MCF 10A (cell line): ENCODE results near the gene IQSEC1. TPM values are rescaled to one million over a fixed set of nuclear protein-coding genes. Genes with fewer than 3 reads are reported as not detected.

Experiments
- BruUV-seq: library from RNA; stranded (reverse); fragments of 400-500 nt; replicated peaks from 2 replicates; lab custom pipeline; 2021; lab: Mats Ljungman, UMichigan
- CTCF ChIA-PET: fragments of 300-600 bp; sonication (Branson Sonifier 250); formaldehyde crosslinking; extraction: SDS; loops from one replicate; lab custom pipeline; 2021; ENCODE audit warnings: antibody characterized with exemption, inconsistent platforms; lab: Yijun Ruan, JAX
- POLR2A ChIA-PET: fragments of 300-600, 350-650 bp; sonication (Branson Sonifier 250); formaldehyde crosslinking; extraction: SDS; loops from one replicate; lab custom pipeline; 2020; ENCODE audit warnings: antibody characterized with exemption, inconsistent platforms; lab: Yijun Ruan, JAX
- DNase-seq: peaks from one replicate; pipeline ENCODE4 v3.0.0-alpha.2; 2018; ENCODE audit not compliant: unreplicated experiment
- H3K27ac Mint-ChIP-seq: one replicate; pipeline ENCODE4 v1.8.0; 2022; ENCODE audit warnings: mild to moderate bottlenecking, low read depth, mixed read lengths; ENCODE audit not compliant: unreplicated experiment
- H3K27me3 Mint-ChIP-seq: one replicate; pipeline ENCODE4 v1.8.0; 2022; ENCODE audit warnings: mixed read lengths; ENCODE audit not compliant: insufficient read depth, unreplicated experiment
- H3K36me3 Mint-ChIP-seq: one replicate; pipeline ENCODE4 v1.8.0; 2022; ENCODE audit warnings: mild to moderate bottlenecking, moderate library complexity, mixed read lengths; ENCODE audit not compliant: insufficient read depth, unreplicated experiment
- H3K4me1 Mint-ChIP-seq: one replicate; pipeline ENCODE4 v1.8.0; 2022; ENCODE audit warnings: mixed read lengths; ENCODE audit not compliant: insufficient read depth, unreplicated experiment
- H3K4me3 Mint-ChIP-seq: one replicate; pipeline ENCODE4 v1.8.0; 2022; ENCODE audit warnings: mild to moderate bottlenecking, moderate library complexity, mixed read lengths; ENCODE audit not compliant: unreplicated experiment
- H3K9me3 Mint-ChIP-seq: one replicate; pipeline ENCODE4 v1.8.0; 2022; ENCODE audit warnings: mixed read lengths; ENCODE audit not compliant: unreplicated experiment
- intact Hi-C: fragments of 100-400 bp; cut with micrococcal nuclease; formaldehyde crosslinking; loops from 2 replicates; pipeline ENCODE4 v1.14.1; 2022
- total RNA-seq: library from RNA; stranded (reverse); gene quantifications from 2 replicates; pipeline ENCODE4 v1.2.3, GENCODE V29; 2022
- TF ChIP-seq, protein P1 (sequence below): fragments of 200-600 bp; IDR thresholded peaks from one replicate; pipeline ENCODE4 v1.8.0; 2022; ENCODE audit warnings: antibody characterized with exemption, mild to moderate bottlenecking; ENCODE audit not compliant: unreplicated experiment

Gene IQSEC1
- total RNA-seq, 1 experiment from 2014 or later = 18.7 TPM

DNA sequence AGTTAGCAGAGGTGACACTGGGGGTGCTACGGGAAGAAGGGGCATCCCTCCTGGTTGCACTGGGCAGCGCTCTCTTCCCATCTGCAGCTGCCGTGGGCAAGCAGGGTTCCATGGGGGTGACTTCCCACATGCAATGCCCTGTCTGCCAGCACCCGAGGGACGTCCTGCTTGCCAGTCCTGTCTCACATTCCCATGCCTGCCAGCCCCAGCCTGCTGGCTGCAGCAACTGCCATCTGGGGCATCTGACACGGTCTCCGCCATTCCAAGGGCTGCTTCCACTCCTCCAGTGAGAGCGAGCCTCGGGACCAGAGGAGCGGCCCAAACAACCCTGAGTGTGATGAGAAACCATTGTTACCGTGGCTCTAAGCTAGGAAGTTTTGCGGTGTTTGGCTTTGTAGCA, 186.5 kb downstream of the IQSEC1 start:
- DNase-seq = no peak
- BruUV-seq = no TSS peak
- Mint-ChIP-seq H3K36me3 (peaks cover under 1% of the 10 kb centered on the region), H3K4me1 (peaks cover 8% of the 10 kb centered on the region), H3K4me3 (no peak overlapping the region), H3K27me3 (peaks cover 53% of the 10 kb centered on the region), H3K27ac (no peak overlapping the region), H3K9me3 (no peaks in the 10 kb centered on the region)
- TF ChIP-seq, protein P1, sequence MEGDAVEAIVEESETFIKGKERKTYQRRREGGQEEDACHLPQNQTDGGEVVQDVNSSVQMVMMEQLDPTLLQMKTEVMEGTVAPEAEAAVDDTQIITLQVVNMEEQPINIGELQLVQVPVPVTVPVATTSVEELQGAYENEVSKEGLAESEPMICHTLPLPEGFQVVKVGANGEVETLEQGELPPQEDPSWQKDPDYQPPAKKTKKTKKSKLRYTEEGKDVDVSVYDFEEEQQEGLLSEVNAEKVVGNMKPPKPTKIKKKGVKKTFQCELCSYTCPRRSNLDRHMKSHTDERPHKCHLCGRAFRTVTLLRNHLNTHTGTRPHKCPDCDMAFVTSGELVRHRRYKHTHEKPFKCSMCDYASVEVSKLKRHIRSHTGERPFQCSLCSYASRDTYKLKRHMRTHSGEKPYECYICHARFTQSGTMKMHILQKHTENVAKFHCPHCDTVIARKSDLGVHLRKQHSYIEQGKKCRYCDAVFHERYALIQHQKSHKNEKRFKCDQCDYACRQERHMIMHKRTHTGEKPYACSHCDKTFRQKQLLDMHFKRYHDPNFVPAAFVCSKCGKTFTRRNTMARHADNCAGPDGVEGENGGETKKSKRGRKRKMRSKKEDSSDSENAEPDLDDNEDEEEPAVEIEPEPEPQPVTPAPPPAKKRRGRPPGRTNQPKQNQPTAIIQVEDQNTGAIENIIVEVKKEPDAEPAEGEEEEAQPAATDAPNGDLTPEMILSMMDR = no peak
- intact Hi-C loops = no loop called here
- CTCF ChIA-PET = interaction anchor here (0.7 to 1.7 kb wide), 4 partner anchors 9 to 61 kb away, joined by 3 to 8 read pairs (median 4); no protein-coding TSS in a partner anchor
- POLR2A ChIA-PET = interaction anchor here (0.6 to 0.8 kb wide), 2 partner anchors 45 to 1524 kb away, joined by 3 to 5 read pairs; partner anchors contain the start of gene RPL32

DNA sequence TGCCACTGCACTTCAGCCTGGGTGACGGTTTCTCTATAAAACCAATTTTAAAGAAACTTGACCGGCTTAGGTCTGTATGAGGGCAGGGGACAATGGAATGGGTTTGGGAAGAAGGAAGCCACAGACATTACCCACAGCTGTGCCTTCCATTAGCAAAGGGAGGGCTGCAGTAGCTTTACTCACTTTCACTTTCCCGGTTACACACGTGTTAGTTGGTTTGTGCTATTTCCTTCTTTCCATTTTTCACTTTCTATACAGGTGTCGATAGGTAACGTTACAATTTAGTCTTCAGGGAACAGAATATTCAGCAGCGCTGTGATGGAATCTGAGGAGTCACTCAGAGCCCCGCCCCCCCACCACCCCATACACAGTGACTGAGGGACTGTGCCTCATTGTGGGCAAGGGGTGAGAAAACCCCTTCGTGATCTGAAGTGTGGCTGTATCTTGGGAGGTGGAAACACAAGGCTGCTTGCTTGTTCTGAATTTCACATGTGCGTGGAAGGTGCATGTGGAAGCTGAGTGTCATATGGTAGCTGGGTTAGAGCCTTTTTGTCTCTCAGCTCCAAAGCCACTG, 187.0 kb downstream of the IQSEC1 start:
- CTCF ChIA-PET = interaction anchor here (0.6 to 1.7 kb wide), 3 partner anchors 13 to 42 kb away, joined by 3 to 8 read pairs (median 5); no protein-coding TSS in a partner anchor

DNA sequence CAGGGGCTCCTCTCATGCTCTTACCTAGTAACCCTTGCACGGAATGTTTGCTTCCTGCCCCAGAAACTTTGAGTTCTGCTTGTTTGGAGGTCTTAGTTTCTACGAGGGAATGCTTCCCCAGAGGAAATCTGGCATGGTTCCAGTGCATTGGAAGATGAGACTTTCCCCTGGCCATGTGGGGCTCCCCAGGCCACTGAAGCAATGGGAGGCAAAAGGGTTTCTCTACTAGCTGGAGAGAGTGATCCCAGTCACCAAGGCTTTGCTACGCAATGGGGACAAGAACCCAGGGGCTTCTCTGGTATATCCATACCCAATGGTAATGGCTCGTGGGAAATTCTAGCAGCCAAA, 187.7 kb downstream of the IQSEC1 start:
- peaks cover 53% of the 10 kb centered on the region for H3K27me3 Mint-ChIP-seq
- POLR2A ChIA-PET = no interaction called here

More for the DNA sequence above, 187.0 kb downstream of the IQSEC1 start:
- Mint-ChIP-seq H3K36me3 (peaks cover 4% of the 10 kb centered on the region), H3K4me3 (no peak overlapping the region), H3K9me3 (no peaks in the 10 kb centered on the region), H3K27me3 (peaks cover 53% of the 10 kb centered on the region), H3K4me1 (peaks cover 6% of the 10 kb centered on the region), H3K27ac (no peak overlapping the region)
- POLR2A ChIA-PET = no interaction called here
- DNase-seq = no peak
- TF ChIP-seq, protein P1 = no peak
- intact Hi-C loops = no loop called here
- BruUV-seq = no TSS peak

DNA sequence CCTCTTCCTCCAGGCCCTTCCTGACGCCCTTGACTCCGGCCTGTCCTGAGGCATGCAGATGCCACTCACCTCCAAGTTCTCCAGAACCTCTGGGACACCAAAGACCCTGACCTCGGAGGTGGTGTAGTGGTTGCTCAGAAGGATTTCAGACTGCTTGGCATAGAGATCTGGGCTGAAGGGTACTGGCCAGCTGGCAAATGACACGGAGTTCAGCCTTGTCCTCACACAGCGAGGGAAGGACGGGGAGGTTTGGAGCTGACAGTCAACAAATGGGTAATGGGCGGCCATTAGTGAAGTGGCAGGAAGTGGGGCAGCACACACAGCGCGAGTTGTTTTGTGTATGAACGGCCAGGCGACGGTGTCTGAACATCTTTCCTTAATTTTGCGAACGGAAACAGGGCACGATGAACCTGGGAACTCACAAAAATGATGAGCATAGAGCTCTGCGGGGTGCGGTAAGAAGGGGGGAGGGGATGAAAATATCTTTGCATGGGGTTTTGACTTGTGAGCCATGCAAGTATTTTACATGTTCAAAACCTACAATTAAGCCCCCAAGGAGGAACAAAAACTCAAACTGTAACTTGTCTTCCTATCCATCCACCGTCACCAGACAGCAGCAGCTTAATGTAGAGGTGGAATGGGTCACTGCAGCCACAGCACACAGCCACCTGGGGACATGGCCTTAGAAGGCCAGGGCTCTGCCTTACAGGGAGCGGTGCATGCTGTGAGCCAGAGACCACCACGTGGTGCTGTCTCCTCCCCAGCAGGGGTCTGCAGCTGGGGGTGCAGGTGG, 188.2 kb downstream of the IQSEC1 start:
- CTCF ChIA-PET = no interaction called here
- Mint-ChIP-seq H3K4me3 (no peak overlapping the region), H3K36me3 (peaks cover 4% of the 10 kb centered on the region), H3K9me3 (no peaks in the 10 kb centered on the region), H3K27me3 (peaks cover 49% of the 10 kb centered on the region), H3K4me1 (peaks cover 5% of the 10 kb centered on the region), H3K27ac (no peak overlapping the region)
- POLR2A ChIA-PET = no interaction called here
- intact Hi-C loops = no loop called here
- TF ChIP-seq, protein P1 = no peak
- DNase-seq = no peak
- no TSS peak for BruUV-seq

More for the DNA sequence above, 187.7 kb downstream of the IQSEC1 start:
- BruUV-seq = no TSS peak
- H3K36me3 Mint-ChIP-seq = peaks cover 4% of the 10 kb centered on the region
- CTCF ChIA-PET = interaction anchor here (0.6 kb wide), 1 partner anchor 41 kb away, joined by 3 read pairs; no protein-coding TSS in a partner anchor
- H3K9me3 Mint-ChIP-seq = no peaks in the 10 kb centered on the region
- H3K27ac Mint-ChIP-seq = no peak overlapping the region
- no peak overlapping the region for H3K4me3 Mint-ChIP-seq
- intact Hi-C loops = no loop called here
- H3K4me1 Mint-ChIP-seq = peaks cover 6% of the 10 kb centered on the region
- DNase-seq = no peak
- TF ChIP-seq, protein P1 = no peak
